ENCODE data around the gene TAOK3.

DNA sequence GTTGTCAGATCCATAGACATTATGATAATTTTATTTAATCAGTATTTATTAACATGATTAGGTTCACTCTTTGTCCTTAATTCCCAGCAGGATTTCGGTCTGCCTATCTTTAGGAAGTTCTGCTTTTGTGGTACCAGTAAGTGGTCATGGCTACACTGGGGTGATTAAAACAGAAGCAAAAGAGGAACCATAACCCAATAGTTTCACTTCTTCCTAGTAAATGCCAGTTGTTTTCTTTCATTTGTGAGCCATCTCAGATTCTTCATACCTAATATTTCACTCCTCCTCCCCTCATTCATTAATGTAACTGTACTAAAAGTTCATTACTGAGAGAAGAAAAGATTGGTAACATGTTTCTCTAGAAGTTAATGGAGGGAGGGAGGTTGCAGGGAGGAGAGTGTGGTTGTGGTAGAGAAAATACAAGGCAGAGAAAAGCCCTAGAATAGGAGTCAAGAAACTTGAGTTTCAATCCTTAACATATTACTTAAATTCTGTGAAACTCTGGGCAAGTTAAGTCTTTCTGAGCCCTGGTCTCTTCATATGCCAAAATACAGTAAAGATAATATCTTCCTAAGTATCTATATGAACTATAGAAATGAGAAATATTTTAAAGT lies 135.5 kb downstream of the TAOK3 start:
- TF ChIP-seq EZH2 (IDR thresholded peaks at IDR 0.05): no peak
- TF ChIP-seq POLR2AphosphoS5 (IDR thresholded peaks at IDR 0.05; ENCODE audit: borderline replicate concordance, low read depth, low read length): no peak
